ENCODE measurements around the gene TCFL5.

Gene TCFL5

GRCh38 chr20:62895539-62895938 lies 33.9 kb upstream of the TCFL5 start:
- DNase-seq: no peak

- no peak for DNase-seq
Measured at GRCh38 chr20:62894261-62894660, 32.6 kb upstream of the TCFL5 start.

GRCh38 chr20:62893700-62894099 lies 32.1 kb upstream of the TCFL5 start:
- DNase-seq: no peak

GRCh38 chr20:62892348-62893304 lies 31.0 kb upstream of the TCFL5 start:
- no peak for DNase-seq

GRCh38 chr20:62891111-62891510 lies 29.5 kb upstream of the TCFL5 start:
- DNase-seq: no peak

- DNase-seq: no peak
Measured at GRCh38 chr20:62890444-62890843, 28.8 kb upstream of the TCFL5 start.

GRCh38 chr20:62889871-62890270 lies 28.2 kb upstream of the TCFL5 start:
- no peak for DNase-seq

- no peak for DNase-seq
Measured at GRCh38 chr20:62889411-62889810, 27.8 kb upstream of the TCFL5 start.

- DNase-seq: no peak
Measured at GRCh38 chr20:62888910-62889309, 27.3 kb upstream of the TCFL5 start.

- no peak for DNase-seq
Measured at GRCh38 chr20:62888406-62888805, 26.8 kb upstream of the TCFL5 start.

- no peak for DNase-seq
Measured at GRCh38 chr20:62887860-62888239, 26.2 kb upstream of the TCFL5 start.

- DNase-seq: peak; percentile 60
Measured at GRCh38 chr20:62887152-62887859, 25.7 kb upstream of the TCFL5 start.

- DNase-seq: no peak
Measured at GRCh38 chr20:62886709-62887058, 25.1 kb upstream of the TCFL5 start.

- DNase-seq: peak; percentile 31
Measured at GRCh38 chr20:62885896-62886708, 24.5 kb upstream of the TCFL5 start.

- DNase-seq: no peak
Measured at GRCh38 chr20:62885046-62885895, 23.6 kb upstream of the TCFL5 start.

- no peak for DNase-seq
Measured at GRCh38 chr20:62884556-62884955, 22.9 kb upstream of the TCFL5 start.

GRCh38 chr20:62882426-62882825 lies 20.8 kb upstream of the TCFL5 start:
- DNase-seq: no peak

GRCh38 chr20:62881662-62882395 lies 20.2 kb upstream of the TCFL5 start:
- no peak for DNase-seq

GRCh38 chr20:62880935-62881661 lies 19.5 kb upstream of the TCFL5 start:
- DNase-seq: no peak

GRCh38 chr20:62880147-62880934 lies 18.7 kb upstream of the TCFL5 start:
- DNase-seq: no peak

All from NCI-H510A (cell line).